ENCODE measurements around the gene SPTBN2.

The SPTBN2 gene

GRCh38 chr11:66723693-66724092 lies 5.3 kb downstream of the SPTBN2 start:
- no peak for DNase-seq

- DNase-seq, result no peak
These were observed 6.0 kb downstream of the SPTBN2 start for GRCh38 chr11:66722745-66723651.

- no peak for DNase-seq
These were observed 7.1 kb downstream of the SPTBN2 start for GRCh38 chr11:66721939-66722338.

- no peak for DNase-seq
These were observed 8.0 kb downstream of the SPTBN2 start for GRCh38 chr11:66720899-66721470.

GRCh38 chr11:66720223-66720898 lies 8.7 kb downstream of the SPTBN2 start:
- no peak for DNase-seq

- no peak for DNase-seq
These were observed 9.7 kb downstream of the SPTBN2 start for GRCh38 chr11:66719111-66719872.

- no peak for DNase-seq
These were observed 10.6 kb downstream of the SPTBN2 start for GRCh38 chr11:66718320-66718971.

- DNase-seq, result no peak
These were observed 11.1 kb downstream of the SPTBN2 start for GRCh38 chr11:66717925-66718319.

GRCh38 chr11:66716996-66717395 lies 12.0 kb downstream of the SPTBN2 start:
- DNase-seq, result no peak

GRCh38 chr11:66715346-66716085 lies 13.5 kb downstream of the SPTBN2 start:
- DNase-seq, result no peak

GRCh38 chr11:66713746-66714480 lies 15.1 kb downstream of the SPTBN2 start:
- no peak for DNase-seq

GRCh38 chr11:66710384-66710930 lies 18.6 kb downstream of the SPTBN2 start:
- DNase-seq, result no peak

GRCh38 chr11:66708701-66709100 lies 20.3 kb downstream of the SPTBN2 start:
- no peak for DNase-seq

- DNase-seq, result no peak
These were observed 20.9 kb downstream of the SPTBN2 start for GRCh38 chr11:66708094-66708493.

GRCh38 chr11:66707486-66707885 lies 21.5 kb downstream of the SPTBN2 start:
- no peak for DNase-seq

GRCh38 chr11:66706989-66707388 lies 22.0 kb downstream of the SPTBN2 start:
- DNase-seq, result no peak

- DNase-seq, result no peak
These were observed 23.3 kb downstream of the SPTBN2 start for GRCh38 chr11:66705587-66706335.

GRCh38 chr11:66704659-66705360 lies 24.2 kb downstream of the SPTBN2 start:
- no peak for DNase-seq
